Skeletal muscle satellite cell (primary cell): ENCODE data around the gene SLC34A3.

Source experiments
- H3K27me3 ChIP-seq: 2 replicates; pipeline ENCODE4 v1.7.0; 2013; ENCODE audit warnings: low read length; ENCODE audit not compliant: control insufficient read depth, insufficient read depth
- H3K36me3 ChIP-seq: 2 replicates; pipeline ENCODE4 v1.7.0; 2013; ENCODE audit warnings: mild to moderate bottlenecking, control low read depth, low read length; ENCODE audit not compliant: insufficient read depth
- H3K4me1 ChIP-seq: 2 replicates; pipeline ENCODE4 v1.7.0; 2013; ENCODE audit warnings: low read length; ENCODE audit not compliant: control insufficient read depth, insufficient read depth
- H3K4me2 ChIP-seq: 2 replicates; pipeline ENCODE4 v1.7.0; 2013; ENCODE audit warnings: mild to moderate bottlenecking, low read length
- H3K4me3 ChIP-seq: 2 replicates; pipeline ENCODE4 v1.7.0; 2013; ENCODE audit warnings: low read length
- H3K9ac ChIP-seq: 2 replicates; pipeline ENCODE4 v1.7.0; 2013; ENCODE audit warnings: mild to moderate bottlenecking, low read depth, low read length, moderate library complexity
- H3K9me3 ChIP-seq: replicated peaks from 2 replicates; pipeline ENCODE4 v1.7.0; 2013; ENCODE audit warnings: mild to moderate bottlenecking, control low read depth, low read length

Gene SLC34A3

GRCh38 chr9:137220317-137221094, 10.2 kb upstream of the SLC34A3 start:
- peaks cover 52% of the 10 kb centered on the region for H3K4me1 ChIP-seq
- no peak overlapping the region for H3K9ac ChIP-seq
- H3K9me3 ChIP-seq = no peaks in the 10 kb centered on the region
- H3K27me3 ChIP-seq = no peaks in the 10 kb centered on the region
- no peak overlapping the region for H3K4me3 ChIP-seq
- no peak overlapping the region for H3K4me2 ChIP-seq
- H3K36me3 ChIP-seq = no peaks in the 10 kb centered on the region

GRCh38 chr9:137221095-137221505, 9.6 kb upstream of the SLC34A3 start:
- Histone ChIP-seq H3K4me2 (no peak overlapping the region), H3K4me3 (no peak overlapping the region), H3K9me3 (no peaks in the 10 kb centered on the region), H3K27me3 (no peaks in the 10 kb centered on the region), H3K9ac (no peak overlapping the region), H3K4me1 (peaks cover 55% of the 10 kb centered on the region), H3K36me3 (no peaks in the 10 kb centered on the region)

- peak overlapping the region; percentile 89 for H3K4me2 ChIP-seq
- H3K9ac ChIP-seq = no peak overlapping the region
- H3K27me3 ChIP-seq = no peaks in the 10 kb centered on the region
- H3K4me1 ChIP-seq = peaks cover 56% of the 10 kb centered on the region
- no peaks in the 10 kb centered on the region for H3K9me3 ChIP-seq
- peak overlapping the region; percentile 59 for H3K4me3 ChIP-seq
- no peaks in the 10 kb centered on the region for H3K36me3 ChIP-seq
Measured at GRCh38 chr9:137221506-137222111, 9.1 kb upstream of the SLC34A3 start.

GRCh38 chr9:137222190-137223077, 8.3 kb upstream of the SLC34A3 start, which contains the start of gene RNF208:
Gene RNF208 (minus strand): TSS chr9:137222240. CDS start chr9:137221212, 1,028 bp downstream.
- Histone ChIP-seq H3K9me3 (no peaks in the 10 kb centered on the region), H3K4me1 (peaks cover 56% of the 10 kb centered on the region), H3K9ac (peak within 1 kb of the TSS; percentile 59), H3K4me3 (peak within 1 kb of the TSS; percentile 96), H3K36me3 (no peaks in the 10 kb centered on the region), H3K4me2 (peak within 1 kb of the TSS; percentile 89), H3K27me3 (no peaks in the 10 kb centered on the region)

- Histone ChIP-seq H3K9me3 (no peaks in the 10 kb centered on the region), H3K9ac (peak overlapping the region; percentile 99), H3K36me3 (no peaks in the 10 kb centered on the region), H3K4me1 (peaks cover 50% of the 10 kb centered on the region), H3K4me3 (peak overlapping the region; percentile 96), H3K27me3 (no peaks in the 10 kb centered on the region), H3K4me2 (peak overlapping the region; percentile 98)
Measured at GRCh38 chr9:137223078-137223970, 7.4 kb upstream of the SLC34A3 start.

GRCh38 chr9:137224830-137225694, 5.6 kb upstream of the SLC34A3 start, which contains the start of gene CYSRT1:
Gene CYSRT1 (plus strand): TSS chr9:137225174. CDS start chr9:137225622, 448 bp downstream.
- peak within 1 kb of the TSS; percentile 98 for H3K4me2 ChIP-seq
- no peaks in the 10 kb centered on the region for H3K27me3 ChIP-seq
- H3K4me1 ChIP-seq = peaks cover 42% of the 10 kb centered on the region
- peak within 1 kb of the TSS; percentile 99 for H3K9ac ChIP-seq
- H3K9me3 ChIP-seq = no peaks in the 10 kb centered on the region
- peak within 1 kb of the TSS; percentile 96 for H3K4me3 ChIP-seq
- no peaks in the 10 kb centered on the region for H3K36me3 ChIP-seq

GRCh38 chr9:137225699-137226331, 4.9 kb upstream of the SLC34A3 start:
- no peak overlapping the region for H3K4me3 ChIP-seq
- no peak overlapping the region for H3K9ac ChIP-seq
- no peaks in the 10 kb centered on the region for H3K27me3 ChIP-seq
- H3K36me3 ChIP-seq = no peaks in the 10 kb centered on the region
- H3K4me2 ChIP-seq = no peak overlapping the region
- H3K9me3 ChIP-seq = no peaks in the 10 kb centered on the region
- peaks cover 42% of the 10 kb centered on the region for H3K4me1 ChIP-seq

GRCh38 chr9:137226338-137227053, 4.2 kb upstream of the SLC34A3 start:
- Histone ChIP-seq H3K4me3 (no peak overlapping the region), H3K36me3 (no peaks in the 10 kb centered on the region), H3K4me1 (peaks cover 42% of the 10 kb centered on the region), H3K9ac (peak overlapping the region; percentile 26), H3K9me3 (no peaks in the 10 kb centered on the region), H3K4me2 (peak overlapping the region; percentile 35), H3K27me3 (no peaks in the 10 kb centered on the region)

- Histone ChIP-seq H3K4me1 (peaks cover 42% of the 10 kb centered on the region), H3K36me3 (no peaks in the 10 kb centered on the region), H3K4me2 (peak within 1 kb of the TSS; percentile 35), H3K9me3 (no peaks in the 10 kb centered on the region), H3K4me3 (no peak within 1 kb of the TSS), H3K27me3 (no peaks in the 10 kb centered on the region), H3K9ac (peak within 1 kb of the TSS; percentile 26)
Measured at GRCh38 chr9:137227054-137227852, 3.4 kb upstream of the SLC34A3 start, which contains the start of gene RNF224. Gene RNF224 (plus strand): TSS chr9:137227502. CDS start chr9:137228336, 834 bp downstream.
